GM10847 (cell line): ENCODE measurements around the gene SLC13A3.

Experiments
- POLR2A ChIP-seq: IDR thresholded peaks from 2 replicates; pipeline ENCODE4 v1.6.1; 2011; ENCODE audit not compliant: insufficient read length; ENCODE audit errors: extremely low read depth

The SLC13A3 gene

DNA sequence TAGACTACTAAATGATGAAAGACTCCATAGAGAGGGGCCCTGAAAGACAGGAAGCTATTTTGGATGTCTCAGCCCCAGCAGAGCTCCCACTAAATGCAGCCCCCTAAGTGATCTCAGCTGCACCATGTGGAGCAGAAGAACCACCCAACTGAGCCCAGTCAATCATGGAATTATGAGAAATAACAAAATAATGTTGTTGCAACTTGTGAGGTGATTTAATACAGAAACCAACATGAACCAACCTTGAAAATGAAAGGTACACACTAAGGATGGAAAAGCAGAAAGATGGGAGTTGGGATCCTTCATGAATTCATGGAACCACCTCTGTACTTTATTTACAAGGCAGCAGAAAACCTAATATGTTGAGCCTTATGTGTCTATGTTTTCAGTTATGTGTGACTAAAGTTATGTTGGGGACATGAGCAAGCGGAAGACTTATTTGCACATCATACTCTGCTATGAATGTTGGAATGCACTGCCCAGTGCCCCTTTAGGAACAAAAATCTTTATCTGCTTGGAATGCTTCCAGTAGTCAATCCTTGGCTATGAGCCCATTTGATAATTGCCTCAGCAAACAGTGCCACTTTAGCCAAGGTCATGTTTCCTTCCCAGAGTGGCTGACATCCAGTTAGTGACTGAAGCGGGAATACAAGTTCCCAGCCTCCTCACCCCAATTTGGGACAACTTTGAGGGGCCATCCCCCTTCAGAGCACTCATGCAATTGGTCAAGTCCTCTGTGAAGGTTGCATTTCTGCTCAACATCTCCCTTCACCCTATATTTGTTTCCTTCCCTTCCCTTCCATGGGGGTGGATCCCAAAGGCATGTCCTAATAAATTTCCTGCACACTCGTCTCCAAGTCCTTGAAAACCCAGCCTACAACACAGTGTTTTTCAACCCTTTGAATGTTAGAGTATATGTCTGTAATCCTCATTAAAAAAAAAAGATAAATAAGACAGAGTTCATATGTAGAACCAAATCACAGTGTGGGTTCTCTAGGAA is 19.6 kb upstream of the SLC13A3 start:
- no peak for TF ChIP-seq POLR2A

GRCh38 chr20:46670228-46670584 is 18.9 kb upstream of the SLC13A3 start:
- TF ChIP-seq POLR2A, result no peak

DNA sequence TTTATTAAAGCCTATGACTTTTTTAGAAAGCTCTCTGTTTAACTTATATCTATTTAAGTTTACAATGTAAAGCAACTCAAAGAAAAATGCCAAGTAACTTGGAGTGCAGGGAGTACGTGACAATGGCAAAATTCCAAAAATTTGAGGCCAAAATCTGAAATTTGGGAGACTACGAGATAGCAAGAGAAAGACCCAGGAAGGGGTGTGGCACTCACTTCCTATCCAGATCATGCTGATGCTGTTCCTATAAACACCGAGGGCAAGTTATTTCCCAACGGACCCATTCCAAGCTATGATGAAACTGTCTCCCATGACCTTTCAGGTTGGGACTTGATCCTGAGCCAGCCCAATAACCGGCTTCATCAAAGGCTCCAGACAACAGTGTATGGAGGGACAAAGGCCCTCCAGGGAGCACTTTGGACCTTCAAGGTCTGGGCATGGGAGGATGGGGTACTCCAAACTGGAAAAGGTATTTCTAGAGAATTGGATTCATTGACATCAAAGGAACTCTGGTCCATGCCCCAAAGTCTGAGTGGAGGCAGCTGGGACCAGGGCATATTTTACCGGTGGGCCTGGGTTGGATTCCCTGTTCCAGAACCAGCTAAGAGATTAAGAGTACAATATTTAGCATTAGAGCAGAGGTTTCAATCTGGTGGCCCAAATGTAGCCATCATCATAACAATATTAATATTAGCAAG is 15.7 kb upstream of the SLC13A3 start:
- no peak for TF ChIP-seq POLR2A

- TF ChIP-seq POLR2A, result no peak
Measured at GRCh38 chr20:46666306-46666705, 15.0 kb upstream of the SLC13A3 start.

GRCh38 chr20:46665602-46666001 is 14.3 kb upstream of the SLC13A3 start:
- TF ChIP-seq POLR2A, result no peak

GRCh38 chr20:46663531-46663930 is 12.3 kb upstream of the SLC13A3 start:
- no peak for TF ChIP-seq POLR2A

DNA sequence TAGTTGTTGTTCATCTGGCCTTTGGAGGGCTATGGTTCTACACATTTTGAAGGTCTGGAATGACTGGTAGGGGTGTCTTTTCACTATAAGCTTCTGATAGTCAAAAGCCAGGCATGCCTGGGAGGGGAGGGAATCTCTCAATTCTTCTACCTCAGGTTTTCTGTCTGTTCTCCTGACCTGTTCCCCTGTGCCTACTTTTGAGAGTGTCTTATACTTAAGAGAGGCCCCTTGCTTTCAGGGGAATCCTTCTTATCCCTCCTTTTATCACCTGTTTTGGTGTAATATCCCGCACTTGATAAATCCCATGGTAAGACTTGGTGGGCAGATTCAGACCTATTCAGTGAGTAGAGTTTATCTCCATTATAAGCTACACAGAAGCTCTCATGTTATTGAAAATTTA is 10.4 kb upstream of the SLC13A3 start:
- TF ChIP-seq POLR2A, result no peak

DNA sequence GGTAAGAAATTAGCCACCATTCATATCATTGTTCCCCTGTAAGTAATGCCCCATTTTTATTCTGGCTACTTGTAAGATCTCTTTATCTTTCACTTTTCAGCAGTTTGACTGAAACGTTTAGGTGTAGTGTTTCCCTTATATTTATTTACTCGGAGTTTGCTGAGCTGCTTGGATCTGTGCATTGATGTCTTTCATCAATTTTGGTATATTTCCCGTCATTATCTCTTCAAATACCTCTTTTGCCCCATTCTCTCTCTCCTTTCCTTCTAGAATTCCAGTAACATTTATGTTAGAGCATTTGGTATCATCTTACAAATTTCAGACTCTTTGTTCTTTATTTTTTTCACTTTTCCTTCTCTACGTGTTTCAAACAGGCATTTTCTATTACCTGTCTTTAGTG is 9.2 kb upstream of the SLC13A3 start:
- TF ChIP-seq POLR2A, result no peak

DNA sequence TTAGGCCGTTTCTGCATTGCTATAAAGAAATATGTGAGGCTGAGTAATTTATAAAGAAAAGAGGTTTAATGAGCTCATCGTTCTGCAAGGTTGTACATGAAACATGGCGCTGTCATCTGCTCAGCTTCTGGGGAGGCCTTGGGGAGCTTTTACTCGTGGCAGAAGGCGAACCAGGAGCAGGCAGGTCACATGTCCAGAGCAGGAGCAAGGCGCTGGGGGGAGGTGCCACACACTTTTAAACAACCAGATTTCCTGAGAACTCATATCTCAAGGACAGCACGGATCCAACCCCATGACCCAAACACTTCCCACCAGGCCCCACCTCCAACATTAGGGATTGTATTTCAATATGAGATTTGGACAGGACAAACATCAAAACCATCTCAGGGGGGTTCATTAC is 6.4 kb upstream of the SLC13A3 start:
- no peak for TF ChIP-seq POLR2A

- TF ChIP-seq POLR2A, result no peak
Measured at GRCh38 chr20:46657137-46657536, 5.9 kb upstream of the SLC13A3 start.

GRCh38 chr20:46652699-46653098 is 1.4 kb upstream of the SLC13A3 start:
- no peak for TF ChIP-seq POLR2A

DNA sequence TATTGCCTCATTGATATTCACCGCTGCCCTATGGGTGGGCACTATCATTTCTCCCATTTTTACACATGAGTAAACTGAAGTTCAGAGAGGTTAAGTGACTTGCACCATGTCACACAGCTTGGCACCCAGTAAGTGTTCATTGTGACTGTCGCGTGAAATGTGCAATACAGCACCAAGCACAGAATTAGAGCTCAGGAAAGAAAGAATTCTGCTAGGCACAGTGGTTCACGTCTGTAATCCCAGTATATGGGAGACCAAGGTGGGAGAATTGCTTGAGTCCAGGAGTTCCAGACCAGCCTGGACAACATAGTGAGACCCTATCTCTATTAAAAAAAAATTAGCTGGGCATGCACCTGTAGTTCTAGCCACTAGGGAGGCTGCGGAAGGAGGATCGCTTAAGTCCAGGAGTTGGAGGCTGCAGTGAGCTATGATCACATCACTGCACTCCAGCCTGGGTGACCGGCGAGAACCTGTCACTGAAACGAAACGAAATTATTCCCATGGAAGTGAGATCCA is 626 bp downstream of the SLC13A3 start:
- TF ChIP-seq POLR2A, result no peak

GRCh38 chr20:46649965-46650542 is 1.2 kb downstream of the SLC13A3 start:
- TF ChIP-seq POLR2A, result no peak

- no peak for TF ChIP-seq POLR2A
Measured at GRCh38 chr20:46649650-46649949, 1.7 kb downstream of the SLC13A3 start.

DNA sequence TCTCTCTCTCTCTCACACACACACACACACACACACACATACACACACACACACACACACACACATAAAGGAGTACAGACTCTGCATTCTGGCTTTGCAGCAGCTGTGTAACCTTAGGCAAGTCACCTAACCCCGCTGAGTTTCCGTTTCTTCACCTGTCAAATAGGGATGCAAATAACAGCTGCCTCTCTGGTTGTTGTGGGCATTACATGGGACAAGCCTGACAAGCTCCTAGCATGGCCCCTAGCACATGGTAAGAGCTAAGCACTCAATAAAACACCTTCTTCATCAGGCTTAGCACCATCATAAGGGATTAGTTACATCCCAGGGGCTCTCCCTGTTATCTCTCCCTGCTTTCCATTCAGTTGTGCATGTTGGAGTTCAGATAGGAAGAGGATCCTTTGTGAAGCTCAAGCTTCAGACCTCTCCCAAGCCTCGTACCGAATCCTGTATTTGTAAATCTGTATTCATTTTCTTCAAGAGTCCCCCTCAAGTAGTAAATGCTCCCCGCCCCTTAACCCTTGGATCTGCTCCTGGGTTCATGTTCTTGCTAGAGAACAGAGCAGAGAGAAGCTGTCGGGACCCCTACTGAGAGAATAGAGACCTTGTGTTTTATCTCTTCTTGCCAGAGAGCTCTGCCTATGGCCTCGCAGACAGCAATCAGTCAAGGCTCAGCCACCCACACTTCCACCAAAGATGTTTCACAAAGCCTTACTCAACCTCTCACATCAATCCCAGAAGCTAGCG is 2.2 kb downstream of the SLC13A3 start:
- TF ChIP-seq POLR2A, result no peak
